Calu3 (cell line): ENCODE measurements around the gene RPUSD3. TPM values are rescaled to one million over a fixed set of nuclear protein-coding genes. Genes with fewer than 3 reads are reported as not detected.

ENCODE experiments used
- BruUV-seq: library from RNA; stranded (reverse); fragments of 400-500 nt; replicated peaks from 2 replicates; lab custom pipeline; 2021; lab: Mats Ljungman, UMichigan
- CTCF ChIA-PET: fragments of 300-600 bp; sonication (Branson Sonifier 250); formaldehyde crosslinking; loops from one replicate; lab custom pipeline; 2022; ENCODE audit warnings: antibody characterized with exemption; lab: Charles Lee
- DNase-seq: peaks from one replicate; pipeline ENCODE4 v3.0.0; 2022
- H3K27ac Mint-ChIP-seq: one replicate; pipeline ENCODE4 v1.8.0; 2022; ENCODE audit warnings: mixed read lengths; ENCODE audit not compliant: unreplicated experiment
- H3K27me3 Mint-ChIP-seq: one replicate; pipeline ENCODE4 v1.8.0; 2022; ENCODE audit warnings: mixed read lengths; ENCODE audit not compliant: unreplicated experiment
- H3K36me3 Mint-ChIP-seq: one replicate; pipeline ENCODE4 v1.8.0; 2022; ENCODE audit warnings: mild to moderate bottlenecking, moderate library complexity, mixed read lengths; ENCODE audit not compliant: insufficient read depth, unreplicated experiment
- H3K4me1 Mint-ChIP-seq: one replicate; pipeline ENCODE4 v1.8.0; 2022; ENCODE audit warnings: mild to moderate bottlenecking, low read depth, mixed read lengths; ENCODE audit not compliant: unreplicated experiment
- H3K4me3 Mint-ChIP-seq: one replicate; pipeline ENCODE4 v1.8.0; 2022; ENCODE audit warnings: mild to moderate bottlenecking, low read depth, moderate library complexity, mixed read lengths; ENCODE audit not compliant: unreplicated experiment
- H3K9me3 Mint-ChIP-seq: one replicate; pipeline ENCODE4 v1.8.0; 2022; ENCODE audit warnings: low read depth, mixed read lengths; ENCODE audit not compliant: unreplicated experiment
- CTCF ChIP-seq: fragments of 200-600 bp; IDR thresholded peaks from one replicate; pipeline ENCODE4 v1.8.0; 2022; ENCODE audit warnings: antibody characterized with exemption; ENCODE audit not compliant: unreplicated experiment
- intact Hi-C: fragments of 100-400 bp; cut with micrococcal nuclease; formaldehyde crosslinking; loops from one replicate; pipeline ENCODE4 v1.10.0; 2022; ENCODE audit not compliant: unreplicated experiment
- total RNA-seq: library from RNA; stranded (reverse); gene quantifications from 2 replicates; pipeline ENCODE4 v1.2.3, GENCODE V29; 2022

Gene RPUSD3
- total RNA-seq, 1 experiment from 2014 or later: 41.7 TPM

GRCh38 chr3:9806688-9807589, 36.9 kb downstream of the RPUSD3 start:
- H3K4me1 Mint-ChIP-seq: peaks cover 28% of the 10 kb centered on the region
- H3K27ac Mint-ChIP-seq: peak overlapping the region; percentile 15
- intact Hi-C loops: no loop called here
- H3K36me3 Mint-ChIP-seq: peaks cover 76% of the 10 kb centered on the region
- no peak for DNase-seq
- H3K27me3 Mint-ChIP-seq: no peaks in the 10 kb centered on the region
- TF ChIP-seq CTCF: no peak
- CTCF ChIA-PET: no interaction called here
- no TSS peak for BruUV-seq
- no peak overlapping the region for H3K4me3 Mint-ChIP-seq
- no peaks in the 10 kb centered on the region for H3K9me3 Mint-ChIP-seq

GRCh38 chr3:9806137-9806536, 37.7 kb downstream of the RPUSD3 start:
- H3K9me3 Mint-ChIP-seq: no peaks in the 10 kb centered on the region
- no peaks in the 10 kb centered on the region for H3K27me3 Mint-ChIP-seq
- CTCF ChIA-PET: no interaction called here
- TF ChIP-seq CTCF: no peak
- BruUV-seq: no TSS peak
- intact Hi-C loops: no loop called here
- H3K4me1 Mint-ChIP-seq: peaks cover 23% of the 10 kb centered on the region
- H3K4me3 Mint-ChIP-seq: no peak overlapping the region
- no peak for DNase-seq
- H3K36me3 Mint-ChIP-seq: peaks cover 75% of the 10 kb centered on the region
- no peak overlapping the region for H3K27ac Mint-ChIP-seq

GRCh38 chr3:9804996-9805395, 38.8 kb downstream of the RPUSD3 start:
- BruUV-seq: no TSS peak
- Mint-ChIP-seq H3K9me3 (no peaks in the 10 kb centered on the region), H3K27ac (no peak overlapping the region), H3K27me3 (no peaks in the 10 kb centered on the region), H3K4me3 (no peak overlapping the region), H3K36me3 (peaks cover 73% of the 10 kb centered on the region), H3K4me1 (peaks cover 15% of the 10 kb centered on the region)
- intact Hi-C loops: no loop called here
- CTCF ChIA-PET: interaction anchor here (1.0 kb wide), 1 partner anchor 12 kb away, joined by 3 read pairs; the partner anchor contains the start of gene ARPC4
- no peak for TF ChIP-seq CTCF
- DNase-seq: no peak

GRCh38 chr3:9803494-9803893, 40.3 kb downstream of the RPUSD3 start:
- Mint-ChIP-seq H3K27ac (no peak overlapping the region), H3K4me3 (no peak overlapping the region), H3K36me3 (peaks cover 70% of the 10 kb centered on the region), H3K4me1 (peaks cover 2% of the 10 kb centered on the region), H3K27me3 (no peaks in the 10 kb centered on the region), H3K9me3 (no peaks in the 10 kb centered on the region)
- intact Hi-C loops: no loop called here
- no peak for TF ChIP-seq CTCF
- CTCF ChIA-PET: no interaction called here
- no TSS peak for BruUV-seq
- DNase-seq: no peak
